ELF-1 (cell line): ENCODE results near the gene CRTAC1.
A peak's percentile ranks its signal among the peaks of the same experiment; 100 is the strongest.

ENCODE experiments used
- DNase-seq: peaks from one replicate; pipeline ENCODE4 v3.0.0-alpha.2; 2016; ENCODE audit warnings: low read depth, low spot score

CRTAC1 gene

GRCh38 chr10:98030991-98031431 lies 590 bp upstream of the CRTAC1 start:
- peak; percentile 52 for DNase-seq

GRCh38 chr10:98029149-98030092 lies 1.0 kb downstream of the CRTAC1 start:
- peak; percentile 19 for DNase-seq

- peak; percentile 92 for DNase-seq
Measured at GRCh38 chr10:98028168-98028770, 2.2 kb downstream of the CRTAC1 start.

GRCh38 chr10:98023024-98023423 lies 7.4 kb downstream of the CRTAC1 start:
- DNase-seq: no peak

GRCh38 chr10:98020784-98021183 lies 9.6 kb downstream of the CRTAC1 start:
- DNase-seq: no peak

- no peak for DNase-seq
Measured at GRCh38 chr10:98020254-98020653, 10.2 kb downstream of the CRTAC1 start.

GRCh38 chr10:98019784-98020183 lies 10.6 kb downstream of the CRTAC1 start:
- DNase-seq: no peak

- DNase-seq: no peak
Measured at GRCh38 chr10:98016772-98017475, 13.5 kb downstream of the CRTAC1 start.

- no peak for DNase-seq
Measured at GRCh38 chr10:98013776-98014175, 16.6 kb downstream of the CRTAC1 start.

- no peak for DNase-seq
Measured at GRCh38 chr10:98013122-98013521, 17.3 kb downstream of the CRTAC1 start.

- DNase-seq: no peak
Measured at GRCh38 chr10:98012644-98013043, 17.8 kb downstream of the CRTAC1 start.

- no peak for DNase-seq
Measured at GRCh38 chr10:98010939-98011685, 19.3 kb downstream of the CRTAC1 start.

- peak; percentile 61 for DNase-seq
Measured at GRCh38 chr10:98006266-98006665, 24.2 kb downstream of the CRTAC1 start.

- no peak for DNase-seq
Measured at GRCh38 chr10:98001736-98002135, 28.7 kb downstream of the CRTAC1 start.

- DNase-seq: no peak
Measured at GRCh38 chr10:98000346-98000745, 30.1 kb downstream of the CRTAC1 start.

- no peak for DNase-seq
Measured at GRCh38 chr10:97999923-98000248, 30.5 kb downstream of the CRTAC1 start.

- no peak for DNase-seq
Measured at GRCh38 chr10:97999066-97999922, 31.1 kb downstream of the CRTAC1 start.

- peak; percentile 48 for DNase-seq
Measured at GRCh38 chr10:97991871-97992270, 38.5 kb downstream of the CRTAC1 start.

GRCh38 chr10:97981816-97982215 lies 48.6 kb downstream of the CRTAC1 start:
- no peak for DNase-seq

GRCh38 chr10:97977673-97978072 lies 52.7 kb downstream of the CRTAC1 start:
- DNase-seq: no peak

- no peak for DNase-seq
Measured at GRCh38 chr10:97975598-97975997, 54.8 kb downstream of the CRTAC1 start.
